CD4-positive, alpha-beta T cell treated with Interleukin-10 for 1 hour (primary cell): ENCODE results near the gene TNRC6C.
"Not testable (repeated sequence)": the region's sequence is repeated elsewhere in the genome, so short reads cannot be mapped to it uniquely, and the experiment has no call there.

Source experiments
- DNase-seq: peaks from one replicate; pipeline ENCODE4 v3.0.0-alpha.2; 2020

Gene TNRC6C

GRCh38 chr17:78114831-78115723 is 156.6 kb downstream of the TNRC6C start:
- no peak for DNase-seq

DNA sequence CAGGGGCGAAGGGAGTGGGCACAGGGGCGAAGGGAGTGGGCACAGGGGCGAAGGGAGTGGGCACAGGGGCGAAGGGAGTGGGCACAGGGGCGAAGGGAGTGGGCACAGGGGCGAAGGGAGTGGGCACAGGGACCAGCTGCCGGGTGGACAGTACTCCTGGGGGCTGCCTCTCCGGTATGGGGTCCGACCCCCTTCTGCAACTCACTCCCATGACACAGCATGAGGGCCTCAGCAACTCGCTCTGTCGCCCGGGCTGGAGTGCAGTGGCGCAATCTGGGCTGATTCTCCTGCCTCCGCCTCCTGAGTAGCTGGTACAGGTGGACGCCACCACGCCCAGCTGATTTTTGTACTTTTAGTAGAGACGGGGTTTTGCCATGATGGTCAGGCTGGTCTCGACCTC is 157.3 kb downstream of the TNRC6C start:
- DNase-seq: not testable (repeated sequence)

DNA sequence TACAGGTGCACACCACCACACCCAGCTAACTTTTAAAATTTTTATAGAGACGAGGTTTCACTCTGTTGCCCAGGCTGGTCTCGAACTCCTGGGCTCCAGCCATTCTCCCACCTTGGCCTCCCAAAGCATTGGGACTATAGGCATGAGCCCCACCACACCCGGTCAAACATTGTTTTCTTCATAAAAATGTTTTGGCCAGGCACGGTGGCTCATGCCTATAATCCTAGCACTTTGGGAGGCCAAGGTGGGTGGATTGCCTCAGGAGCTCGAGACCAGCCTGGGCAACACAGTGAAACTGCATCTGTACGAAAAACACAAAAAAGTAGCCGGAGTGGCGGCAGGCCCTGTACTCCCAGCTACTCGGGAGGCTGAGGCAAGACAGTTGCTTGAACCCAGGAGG is 157.9 kb downstream of the TNRC6C start:
- no peak for DNase-seq

- no peak for DNase-seq
These were observed 158.8 kb downstream of the TNRC6C start for GRCh38 chr17:78117027-78117981.

- no peak for DNase-seq
These were observed 160.3 kb downstream of the TNRC6C start for GRCh38 chr17:78118801-78119241.

DNA sequence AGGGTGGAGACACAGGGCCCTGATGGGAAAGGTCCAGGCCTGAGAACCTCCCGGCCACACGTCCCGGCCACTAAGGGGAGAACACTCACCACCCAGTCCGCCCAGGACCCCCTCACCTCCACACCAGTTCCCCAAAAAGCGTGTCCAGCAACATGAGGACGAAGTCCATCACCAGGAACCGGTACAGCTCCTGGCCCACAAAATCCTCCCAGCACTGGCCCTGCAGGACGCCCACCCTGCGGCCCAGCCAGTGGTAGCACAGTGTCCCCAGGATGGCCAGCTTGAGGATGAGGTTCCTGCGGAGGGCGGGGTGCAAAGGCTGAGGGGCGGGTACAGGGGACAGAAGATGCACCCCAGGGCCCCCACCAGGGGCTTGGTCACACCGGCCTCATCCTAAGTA is 162.0 kb downstream of the TNRC6C start:
- DNase-seq: no peak

- DNase-seq: peak; percentile 77
These were observed 162.7 kb downstream of the TNRC6C start for GRCh38 chr17:78120971-78121800.

GRCh38 chr17:78121801-78122215 is 163.3 kb downstream of the TNRC6C start:
- no peak for DNase-seq

- no peak for DNase-seq
These were observed 163.9 kb downstream of the TNRC6C start for GRCh38 chr17:78122216-78122930.

DNA sequence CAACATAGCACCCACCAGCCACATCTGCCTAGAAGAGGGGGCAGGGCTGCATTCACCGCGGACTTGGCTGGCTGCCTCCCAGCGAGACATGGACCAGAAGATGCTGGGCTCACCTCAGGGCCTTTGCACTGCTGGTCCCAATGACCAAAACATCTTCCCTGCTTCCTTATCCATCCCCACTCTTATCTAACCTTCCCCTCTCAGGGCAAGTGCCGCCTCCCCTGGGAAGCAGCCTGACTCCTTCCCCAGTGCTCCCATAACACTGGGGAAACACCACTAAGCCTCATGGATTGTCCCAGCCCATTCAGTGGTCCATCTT is 164.4 kb downstream of the TNRC6C start:
- peak; percentile 38 for DNase-seq

DNA sequence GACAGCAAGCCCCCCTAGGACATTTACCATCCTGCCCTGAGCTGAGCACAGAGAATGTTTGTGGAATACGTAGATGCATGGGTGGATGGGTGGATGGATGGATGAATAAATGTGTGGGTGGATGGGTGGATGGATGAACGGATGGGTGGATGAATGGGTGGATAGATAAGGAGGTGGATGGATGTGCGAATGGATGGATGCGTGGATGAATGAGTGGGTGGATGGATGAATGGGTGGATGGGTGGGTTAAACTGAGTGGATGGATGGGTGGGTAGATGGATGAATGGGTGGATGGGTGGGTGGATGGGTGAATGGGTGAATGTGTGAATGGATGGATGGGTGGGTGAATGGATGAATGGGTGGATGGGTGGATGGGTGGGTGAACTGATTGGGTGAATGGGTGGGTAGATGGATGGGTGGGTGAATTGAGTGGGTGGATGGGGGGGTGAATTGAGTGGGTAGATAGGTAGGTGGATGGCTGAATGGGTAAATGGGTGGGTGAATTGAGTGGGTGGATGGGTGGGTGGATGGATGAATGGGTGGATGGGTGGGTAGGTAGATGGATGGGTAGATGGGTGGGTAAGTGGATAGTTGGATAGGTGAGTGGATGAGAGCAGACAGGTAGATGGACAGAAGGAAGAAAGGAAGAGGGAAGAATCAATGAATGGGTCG is 164.9 kb downstream of the TNRC6C start:
- DNase-seq: no peak

GRCh38 chr17:78124081-78124835 is 165.8 kb downstream of the TNRC6C start:
- no peak for DNase-seq

GRCh38 chr17:78124836-78125137 is 166.3 kb downstream of the TNRC6C start:
- no peak for DNase-seq

DNA sequence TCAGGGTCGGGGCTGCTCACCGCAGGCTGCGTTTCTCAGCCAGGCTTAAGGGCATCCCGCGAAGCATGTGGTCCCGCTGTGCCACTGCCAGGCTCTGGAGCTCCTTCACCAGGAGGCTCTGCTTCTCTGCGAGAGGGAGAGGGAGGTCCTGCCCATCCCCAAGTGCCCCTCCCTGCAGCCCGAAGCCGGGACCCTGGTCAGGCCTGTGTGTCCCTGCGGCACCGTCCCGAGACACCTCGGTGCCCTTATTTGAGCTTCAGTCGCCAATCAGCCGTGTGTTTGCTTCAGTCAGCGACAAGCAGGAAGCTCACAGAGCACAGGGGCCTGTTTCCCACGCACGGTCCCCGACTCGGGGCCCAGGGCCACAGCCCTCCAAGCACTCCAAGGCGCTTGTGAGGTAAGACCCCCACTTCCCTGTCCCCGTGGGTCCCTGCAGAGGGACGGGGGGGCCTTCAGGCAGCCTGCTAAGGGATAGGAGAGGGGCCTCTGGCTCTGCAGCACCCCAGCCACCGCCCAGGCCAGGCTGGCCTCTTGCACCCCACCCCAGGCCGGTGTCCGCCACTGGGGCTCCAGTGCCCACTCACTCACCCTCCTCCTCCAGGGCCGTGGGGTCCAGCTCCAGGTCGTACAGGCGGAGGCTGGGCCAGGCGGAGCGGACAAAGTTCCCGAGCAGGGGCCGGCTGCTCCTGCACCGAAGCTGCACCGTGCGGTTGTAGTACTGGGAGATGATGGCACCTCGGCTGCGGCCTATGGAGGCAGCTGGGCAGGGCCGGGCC is 166.8 kb downstream of the TNRC6C start:
- peak; percentile 39 for DNase-seq

DNA sequence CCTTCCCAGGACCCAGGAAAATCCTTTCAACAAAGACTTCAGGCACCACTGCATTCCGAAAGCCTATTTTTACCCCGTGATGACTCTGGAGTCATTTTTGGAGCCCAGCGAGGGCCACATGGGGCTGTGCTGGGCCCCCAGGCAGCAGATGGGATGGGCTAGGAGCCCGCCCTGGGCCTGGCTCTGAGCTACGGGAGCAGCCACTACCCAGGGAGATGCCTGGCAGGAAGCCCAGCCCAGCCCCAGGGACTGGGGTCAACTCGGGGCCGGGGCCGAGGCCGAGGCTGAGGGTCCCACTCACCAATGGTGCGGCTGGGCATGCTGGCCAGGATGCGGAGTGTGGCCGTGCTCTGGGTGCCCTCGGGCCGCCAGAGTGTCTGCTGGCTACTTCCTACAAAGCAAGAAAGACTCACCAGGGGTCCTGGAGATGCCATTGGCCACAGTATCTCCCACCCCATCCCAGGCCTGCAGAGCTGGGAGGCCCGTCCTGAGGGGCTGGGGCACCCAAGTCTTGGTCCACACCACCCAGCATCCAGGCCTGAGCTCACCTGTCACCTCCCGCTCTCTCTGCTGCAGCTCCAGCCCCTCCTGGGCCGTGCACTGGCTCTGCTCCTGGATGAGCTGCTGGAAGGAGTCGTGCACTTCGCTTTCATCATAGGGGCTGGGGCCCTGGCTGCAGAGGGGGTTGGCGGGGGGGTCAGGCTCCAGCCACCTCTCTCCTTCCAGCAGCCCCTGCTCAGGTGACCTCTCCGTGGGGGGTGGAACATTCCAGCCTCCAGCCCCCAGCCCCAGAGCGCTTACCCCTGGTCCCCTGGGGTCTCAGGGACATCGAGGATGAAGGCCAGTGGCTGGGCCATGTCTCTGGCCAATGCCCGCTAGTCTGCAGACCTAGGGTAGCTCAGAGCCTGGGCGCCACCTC is 167.7 kb downstream of the TNRC6C start:
- no peak for DNase-seq

GRCh38 chr17:78126895-78127238 is 168.4 kb downstream of the TNRC6C start:
- no peak for DNase-seq

DNA sequence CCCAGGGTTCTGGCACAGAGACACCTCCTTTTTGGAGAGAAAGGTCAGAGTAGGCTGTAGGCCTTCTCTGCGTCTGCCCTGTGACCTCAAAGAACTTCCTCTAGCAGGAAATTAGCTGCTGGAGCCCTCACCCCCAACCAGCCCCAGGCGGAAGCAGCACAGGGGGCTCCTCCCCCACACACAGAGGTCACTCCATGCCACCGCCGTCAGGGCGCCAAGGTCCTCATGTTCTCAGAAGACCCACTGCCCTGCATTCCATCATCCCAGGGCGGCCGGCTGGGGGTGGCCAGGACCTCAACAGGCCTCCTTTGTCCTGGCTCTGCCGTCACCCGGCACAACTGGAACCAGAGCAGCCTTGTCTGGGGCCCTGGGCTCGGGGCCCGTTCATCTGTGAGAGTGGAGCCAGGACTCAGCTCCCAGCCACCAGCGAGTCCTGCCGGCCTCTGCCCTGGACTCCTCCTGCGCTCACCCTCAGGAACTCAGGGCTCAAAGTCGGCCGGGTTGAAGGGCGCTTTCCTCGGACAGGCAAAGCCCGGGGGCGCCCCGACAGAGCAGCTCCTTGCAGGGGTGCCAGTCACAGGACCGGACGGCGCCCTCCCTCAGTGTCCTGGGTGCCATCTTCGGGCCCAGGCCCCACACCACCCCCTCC is 168.9 kb downstream of the TNRC6C start:
- DNase-seq: peak; percentile 79

DNA sequence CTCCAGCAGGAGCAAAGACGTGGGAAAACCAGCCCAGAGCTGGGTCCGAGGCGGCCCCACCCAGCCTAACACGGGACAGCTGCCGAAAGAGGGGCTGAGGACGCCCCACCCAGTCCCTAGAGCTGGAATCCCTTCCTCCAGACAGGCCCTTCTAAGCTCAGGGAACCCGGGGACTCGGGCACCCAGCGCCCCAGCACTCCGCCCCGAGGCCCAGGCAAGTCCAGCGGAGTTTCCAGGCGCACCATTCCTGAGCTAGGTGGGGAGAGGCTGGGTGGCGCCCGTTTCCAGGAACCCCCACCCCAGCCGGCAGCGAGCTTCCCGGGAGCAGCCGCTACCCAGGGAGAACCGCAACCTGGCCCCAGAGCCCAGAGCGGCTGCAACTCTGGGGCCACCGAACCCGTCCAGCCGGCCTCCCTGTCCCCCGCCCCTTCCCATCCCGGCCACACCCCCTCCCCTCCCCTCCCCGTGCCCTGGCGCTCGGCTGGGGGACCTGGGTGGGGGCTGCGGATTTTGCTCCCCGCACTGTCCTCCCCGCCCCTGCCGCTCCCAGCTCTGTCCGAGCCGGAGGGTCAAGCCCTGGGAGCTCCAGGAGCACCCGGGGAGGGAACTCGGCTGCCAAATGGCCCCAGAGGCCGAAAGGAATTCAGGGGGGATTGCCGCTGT is 169.5 kb downstream of the TNRC6C start:
- DNase-seq: no peak
